CD1c-positive myeloid dendritic cell (primary cell): ENCODE data around the gene ATF5.
A peak's percentile ranks its signal among the peaks of the same experiment; 100 is the strongest.
"Not testable (repeated sequence)": the region's sequence is repeated elsewhere in the genome, so short reads cannot be mapped to it uniquely, and the experiment has no call there.

Experiments
- DNase-seq: peaks from one replicate; pipeline ENCODE4 v3.0.0-alpha.2; 2016; ENCODE audit errors: extremely low spot score

ATF5 gene

GRCh38 chr19:49923055-49924003 lies 5.7 kb upstream of the ATF5 start:
- peak; percentile 72 for DNase-seq

GRCh38 chr19:49924004-49924880 lies 4.8 kb upstream of the ATF5 start:
- DNase-seq, result no peak

GRCh38 chr19:49924881-49925210 lies 4.2 kb upstream of the ATF5 start:
- DNase-seq, result not testable (repeated sequence)

DNA sequence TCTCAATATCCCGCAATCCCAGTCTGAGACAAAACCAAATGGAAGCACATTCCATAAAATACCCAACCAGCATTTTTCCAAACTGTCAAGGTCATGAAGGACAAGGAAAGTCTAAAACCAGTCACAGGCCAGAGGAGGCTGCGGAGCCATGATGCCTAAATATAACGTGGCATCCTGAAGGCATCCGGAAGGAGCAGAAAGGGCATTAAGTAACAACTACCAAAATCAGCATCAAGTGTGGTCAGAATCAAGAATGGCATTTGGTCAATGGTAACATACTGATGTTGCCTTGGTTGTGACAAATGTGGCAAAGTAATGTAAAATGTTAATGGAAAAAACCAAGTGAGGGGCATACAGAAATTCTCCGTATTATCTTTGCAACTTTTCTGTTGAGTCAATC lies 3.5 kb upstream of the ATF5 start:
- DNase-seq, result no peak

DNA sequence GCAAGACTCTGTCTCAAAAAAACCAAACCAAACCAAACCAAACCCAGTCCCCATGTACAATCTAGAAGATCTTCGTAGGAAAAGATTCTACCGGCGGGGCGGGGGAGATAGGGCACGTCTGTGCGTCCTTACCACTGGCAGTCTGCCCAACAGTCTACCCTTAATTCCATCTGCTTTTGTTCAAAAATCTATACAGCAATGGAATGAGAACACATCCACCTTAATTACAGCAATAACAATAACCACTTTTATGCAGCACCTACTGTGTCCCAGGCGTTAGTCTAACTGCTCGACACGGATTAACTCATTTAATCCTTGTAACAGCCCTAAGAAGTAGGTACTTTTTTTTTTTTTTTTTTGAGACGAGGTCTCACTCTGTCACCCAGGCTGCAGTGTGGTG lies 2.5 kb upstream of the ATF5 start:
- no peak for DNase-seq

- DNase-seq, result no peak
These were observed 1.3 kb upstream of the ATF5 start for GRCh38 chr19:49927526-49928264.

- peak; percentile 94 for DNase-seq
These were observed 842 bp downstream of the ATF5 start for GRCh38 chr19:49929611-49930482.

DNA sequence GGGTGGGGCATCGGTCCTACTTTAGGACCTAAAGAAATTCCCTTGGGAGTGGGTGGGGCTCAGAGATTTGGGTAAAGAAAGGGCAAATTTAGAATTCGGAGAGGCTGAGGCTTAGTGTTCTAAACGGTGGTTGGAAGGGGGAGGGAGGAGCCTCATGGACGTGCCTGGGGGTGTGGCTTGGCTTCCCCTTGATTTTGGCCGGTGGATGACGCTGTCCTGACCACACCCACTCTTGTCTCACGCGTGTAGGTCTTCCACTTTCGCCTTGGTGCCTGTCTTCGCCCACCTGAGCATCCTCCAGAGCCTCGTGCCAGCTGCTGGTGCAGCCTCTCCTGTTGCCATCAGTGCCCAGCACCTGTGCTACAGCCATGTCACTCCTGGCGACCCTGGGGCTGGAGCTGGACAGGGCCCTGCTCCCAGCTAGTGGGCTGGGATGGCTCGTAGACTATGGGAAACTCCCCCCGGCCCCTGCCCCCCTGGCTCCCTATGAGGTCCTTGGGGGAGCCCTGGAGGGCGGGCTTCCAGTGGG lies 1.5 kb downstream of the ATF5 start:
- peak; percentile 27 for DNase-seq

DNA sequence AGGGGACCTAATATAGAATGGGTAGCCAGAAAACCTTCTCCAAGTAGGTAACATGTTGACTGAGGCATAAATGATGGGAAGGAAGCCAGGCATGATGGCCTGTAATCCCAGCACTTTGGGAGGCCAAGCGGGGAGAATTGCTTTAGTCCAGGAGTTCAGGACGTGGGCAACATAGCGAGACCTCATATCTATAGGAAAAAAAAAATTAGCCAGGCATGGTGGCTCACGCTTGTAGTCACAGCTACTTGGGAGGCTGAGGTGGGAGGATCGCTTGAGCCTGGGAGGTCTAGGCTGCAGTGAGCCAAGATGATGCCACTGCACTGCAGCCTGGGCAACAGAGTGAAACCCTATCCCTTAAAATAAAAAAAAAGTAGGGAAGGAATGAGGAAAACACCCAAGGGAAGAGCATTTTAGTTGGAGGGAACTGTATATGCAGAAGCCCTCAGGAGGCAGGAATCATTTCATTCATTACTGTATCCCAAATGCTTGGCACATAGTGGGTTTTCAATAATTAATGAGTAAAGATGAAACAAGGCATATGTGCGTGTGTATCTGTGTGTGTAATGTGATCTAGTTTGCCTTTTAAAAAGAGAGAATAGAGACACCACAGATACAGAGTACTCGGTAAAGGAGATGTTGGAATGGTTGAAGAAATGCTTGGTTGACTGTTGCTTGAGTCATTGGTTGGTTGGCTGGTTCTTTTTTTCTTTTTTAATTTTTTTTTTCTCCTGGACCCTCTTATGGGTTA lies 2.5 kb downstream of the ATF5 start:
- no peak for DNase-seq

GRCh38 chr19:49932041-49932451 lies 3.0 kb downstream of the ATF5 start:
- no peak for DNase-seq

DNA sequence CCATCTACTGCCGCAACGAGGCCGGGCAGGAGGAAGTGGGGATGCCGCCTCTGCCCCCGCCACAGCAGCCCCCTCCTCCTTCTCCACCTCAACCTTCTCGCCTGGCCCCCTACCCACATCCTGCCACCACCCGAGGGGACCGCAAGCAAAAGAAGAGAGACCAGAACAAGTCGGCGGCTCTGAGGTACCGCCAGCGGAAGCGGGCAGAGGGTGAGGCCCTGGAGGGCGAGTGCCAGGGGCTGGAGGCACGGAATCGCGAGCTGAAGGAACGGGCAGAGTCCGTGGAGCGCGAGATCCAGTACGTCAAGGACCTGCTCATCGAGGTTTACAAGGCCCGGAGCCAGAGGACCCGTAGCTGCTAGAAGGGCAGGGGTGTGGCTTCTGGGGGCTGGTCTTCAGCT lies 3.7 kb downstream of the ATF5 start:
- DNase-seq, result no peak

GRCh38 chr19:49933643-49934042 lies 4.6 kb downstream of the ATF5 start:
- DNase-seq, result no peak

DNA sequence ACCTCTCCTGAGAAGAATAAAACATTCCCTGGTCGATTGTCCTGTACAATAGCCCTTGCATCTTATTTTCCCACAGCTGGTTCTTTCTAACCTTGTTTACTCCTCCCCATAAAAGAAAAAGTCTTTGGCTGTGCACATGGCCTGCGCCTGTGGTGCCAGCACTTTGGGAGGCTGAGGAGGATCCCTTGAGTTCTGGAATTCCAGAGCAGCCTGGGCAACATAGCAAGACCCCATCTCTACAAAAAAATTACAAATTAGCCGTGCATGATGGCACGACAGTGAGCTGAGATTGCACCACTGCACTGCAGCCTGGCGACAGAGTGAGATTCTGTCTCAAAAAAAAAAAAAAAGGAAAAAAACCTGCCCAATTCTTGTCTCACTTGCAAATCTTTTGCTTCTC lies 7.5 kb downstream of the ATF5 start:
- DNase-seq, result no peak

DNA sequence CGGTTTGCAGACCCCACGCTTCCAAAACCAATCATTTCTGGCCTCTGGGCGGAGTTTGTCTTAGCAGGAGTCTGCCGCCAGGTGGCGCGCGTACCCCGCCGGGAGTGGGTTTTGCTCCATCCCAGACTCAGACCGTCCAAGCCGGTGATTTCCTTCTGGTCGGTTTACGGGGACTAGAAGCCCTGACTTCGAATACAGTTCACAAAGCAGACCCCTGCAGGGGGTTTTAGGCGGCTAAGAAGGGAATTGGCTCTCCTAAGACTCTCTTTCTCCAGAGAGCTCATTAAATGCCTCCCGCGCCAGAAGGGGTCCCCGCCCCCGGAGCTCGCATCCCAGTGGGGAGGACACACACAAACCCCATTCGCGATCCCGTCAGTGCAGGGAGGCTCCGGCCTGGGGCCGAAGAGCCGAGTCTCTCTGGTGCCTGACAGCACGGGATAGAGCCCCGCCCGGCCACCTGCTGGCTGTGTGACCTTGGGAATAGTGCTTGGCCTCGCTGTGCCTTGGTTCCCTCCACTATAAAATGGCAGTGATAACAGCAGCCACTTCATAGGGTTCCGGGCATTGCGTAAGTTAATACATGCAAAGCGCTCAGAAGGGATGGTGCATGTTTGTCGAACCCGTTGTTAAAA lies 8.9 kb downstream of the ATF5 start:
- peak; percentile 86 for DNase-seq

GRCh38 chr19:49938662-49939061 lies 9.7 kb downstream of the ATF5 start:
- DNase-seq, result no peak

GRCh38 chr19:49939721-49940481 lies 10.9 kb downstream of the ATF5 start:
- DNase-seq, result no peak

- DNase-seq, result no peak
These were observed 11.4 kb downstream of the ATF5 start for GRCh38 chr19:49940482-49940791.

GRCh38 chr19:49944567-49944966 lies 15.6 kb downstream of the ATF5 start:
- DNase-seq, result peak; percentile 85

GRCh38 chr19:49946415-49946814 lies 17.4 kb downstream of the ATF5 start:
- DNase-seq, result no peak
